HT1080 (cell line): ENCODE measurements around the gene RGS12. TPM values are rescaled to one million over a fixed set of nuclear protein-coding genes. Genes with fewer than 3 reads are reported as not detected.

ENCODE experiments used
- DNase-seq: peaks from one replicate; pipeline ENCODE4 v3.0.0-alpha.2; 2015; ENCODE audit warnings: low read depth
- total RNA-seq: library from RNA; depleted of rRNA; stranded (reverse); fragments of >200 nt; shearing (Covaris generic); gene quantifications from 2 replicates; pipeline ENCODE4 v1.2.3, GENCODE V29; 2014

The RGS12 gene
- total RNA-seq, 1 experiment from 2014 or later = 21.3 TPM

- DNase-seq = no peak
Measured at GRCh38 chr4:3324093-3324815, 31.4 kb downstream of the RGS12 start.

GRCh38 chr4:3328814-3329663 lies 36.2 kb downstream of the RGS12 start:
- DNase-seq = no peak

- DNase-seq = no peak
Measured at GRCh38 chr4:3329887-3330286, 37.1 kb downstream of the RGS12 start.

- no peak for DNase-seq
Measured at GRCh38 chr4:3330707-3331106, 37.9 kb downstream of the RGS12 start.

- no peak for DNase-seq
Measured at GRCh38 chr4:3331511-3332394, 38.9 kb downstream of the RGS12 start.

- no peak for DNase-seq
Measured at GRCh38 chr4:3332498-3332897, 39.7 kb downstream of the RGS12 start.

GRCh38 chr4:3334316-3334715 lies 41.5 kb downstream of the RGS12 start:
- no peak for DNase-seq

- DNase-seq = no peak
Measured at GRCh38 chr4:3335385-3335784, 42.6 kb downstream of the RGS12 start.

- no peak for DNase-seq
Measured at GRCh38 chr4:3335982-3336381, 43.2 kb downstream of the RGS12 start.

GRCh38 chr4:3336382-3337356 lies 43.8 kb downstream of the RGS12 start:
- no peak for DNase-seq

- DNase-seq = no peak
Measured at GRCh38 chr4:3337357-3337732, 44.5 kb downstream of the RGS12 start.

- no peak for DNase-seq
Measured at GRCh38 chr4:3337811-3338210, 45.0 kb downstream of the RGS12 start.

GRCh38 chr4:3338321-3338838 lies 45.6 kb downstream of the RGS12 start:
- DNase-seq = no peak

GRCh38 chr4:3338976-3339531 lies 46.2 kb downstream of the RGS12 start:
- no peak for DNase-seq

- DNase-seq = no peak
Measured at GRCh38 chr4:3339577-3339976, 46.8 kb downstream of the RGS12 start.

- DNase-seq = no peak
Measured at GRCh38 chr4:3340038-3340699, 47.3 kb downstream of the RGS12 start.

GRCh38 chr4:3340700-3341083 lies 47.9 kb downstream of the RGS12 start:
- no peak for DNase-seq

GRCh38 chr4:3341760-3342159 lies 48.9 kb downstream of the RGS12 start:
- DNase-seq = no peak

GRCh38 chr4:3342182-3342854 lies 49.5 kb downstream of the RGS12 start:
- DNase-seq = peak; percentile 80
